NCI-H1092 treated with DMSO at 0.1 percent for 48 hours (cell line): ENCODE data around the gene CCDC71L.

Experiments
- DNase-seq: peaks from one replicate; lab custom pipeline; 2025; lab: John Stamatoyannopoulos, UW

CCDC71L gene

GRCh38 chr7:106625678-106626301 lies 35.2 kb downstream of the CCDC71L start:
- DNase-seq, result no peak

DNA sequence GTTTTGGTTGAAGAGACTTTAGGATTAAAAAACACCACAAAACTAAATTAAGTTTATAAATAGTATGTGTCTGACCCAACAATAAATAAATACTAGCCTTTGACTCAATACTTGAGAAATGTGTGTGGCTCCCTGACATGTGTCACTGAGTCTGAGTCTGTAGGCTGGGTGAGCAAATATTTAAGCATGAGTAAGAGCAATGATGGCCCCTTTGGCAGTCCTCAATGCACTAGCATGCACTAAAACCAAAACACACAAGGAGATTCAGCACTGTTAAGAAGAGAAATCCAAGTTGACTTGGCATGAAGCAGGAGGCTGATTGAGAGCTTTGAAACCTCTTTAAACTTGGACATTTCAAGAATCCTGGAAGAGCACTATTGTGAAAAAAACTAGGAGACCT lies 37.1 kb downstream of the CCDC71L start:
- no peak for DNase-seq

- no peak for DNase-seq
Measured at GRCh38 chr7:106623315-106623660, 37.7 kb downstream of the CCDC71L start.

- DNase-seq, result no peak
Measured at GRCh38 chr7:106622654-106623314, 38.2 kb downstream of the CCDC71L start.

DNA sequence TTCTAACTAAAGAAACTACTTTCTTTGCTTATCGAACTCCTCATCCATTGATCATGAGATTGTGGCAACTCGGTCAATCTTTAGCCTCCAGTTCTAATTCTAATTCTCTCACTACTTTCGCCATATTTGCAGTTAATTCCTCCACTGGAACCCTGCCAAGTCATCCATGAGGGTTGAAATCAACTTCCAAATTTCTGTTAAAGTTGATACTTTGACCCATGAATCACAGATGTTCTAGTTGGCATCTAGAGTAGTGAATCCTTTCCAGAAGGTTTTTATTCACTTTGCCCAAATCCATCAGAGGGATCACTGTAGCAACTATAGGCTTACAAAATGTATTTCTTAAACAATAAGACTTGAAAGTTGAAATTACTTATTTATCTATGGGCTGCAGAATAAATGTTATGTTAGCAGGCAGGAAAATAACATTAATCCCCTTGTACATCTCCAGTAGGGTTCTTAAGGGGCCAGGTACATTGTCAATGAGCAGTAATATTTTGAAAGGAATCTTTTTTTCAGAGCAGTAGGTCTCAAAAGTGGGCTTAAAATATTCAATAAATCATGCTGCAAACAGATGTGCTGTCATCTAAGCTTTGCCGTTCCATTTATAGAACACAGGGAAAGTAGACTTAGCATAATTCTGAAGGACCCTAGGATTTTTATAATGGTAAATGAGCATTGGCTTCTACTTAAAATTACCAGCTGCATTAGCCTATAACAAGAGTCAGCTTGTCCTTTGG lies 39.4 kb downstream of the CCDC71L start:
- DNase-seq, result no peak

DNA sequence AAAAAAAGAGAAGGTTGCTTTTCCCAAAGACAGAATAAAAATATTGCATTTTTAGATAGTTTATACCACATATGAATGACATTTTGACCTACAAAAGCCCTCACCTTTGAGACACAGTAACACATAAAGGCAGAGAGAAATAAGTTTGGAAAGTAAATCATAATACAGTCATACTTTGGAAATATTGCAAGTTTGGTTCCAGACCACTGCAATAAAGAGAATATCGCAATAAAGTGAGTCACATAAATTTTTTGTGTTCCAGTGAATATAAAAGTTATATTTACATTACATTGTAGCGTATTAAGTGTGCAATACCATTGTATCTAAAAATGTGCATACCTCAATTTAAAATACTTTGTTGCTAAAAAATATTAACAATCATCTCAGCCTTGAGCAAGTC lies 40.3 kb downstream of the CCDC71L start:
- DNase-seq, result no peak

DNA sequence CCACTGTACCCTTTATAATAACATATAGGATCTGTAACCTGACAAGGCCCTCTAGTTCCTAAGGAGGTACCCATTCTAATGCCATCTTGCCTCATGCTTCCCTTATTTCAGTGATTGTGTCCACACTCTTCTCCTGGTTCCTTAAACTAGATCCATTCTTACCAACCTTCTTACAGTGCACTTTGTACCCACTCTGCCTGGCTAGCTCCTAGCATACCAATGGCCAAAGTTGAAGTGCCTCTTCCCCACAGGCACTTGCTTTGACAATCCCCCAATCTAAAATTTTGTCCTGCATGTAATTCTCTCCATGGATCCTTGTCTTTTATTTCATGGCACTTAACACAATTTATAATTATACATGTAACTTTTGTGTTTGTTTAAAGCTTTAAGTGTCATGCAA lies 40.9 kb downstream of the CCDC71L start:
- no peak for DNase-seq

GRCh38 chr7:106619213-106619612 lies 41.7 kb downstream of the CCDC71L start:
- no peak for DNase-seq

- DNase-seq, result no peak
Measured at GRCh38 chr7:106618480-106618879, 42.5 kb downstream of the CCDC71L start.

GRCh38 chr7:106617860-106618259 lies 43.1 kb downstream of the CCDC71L start:
- no peak for DNase-seq

DNA sequence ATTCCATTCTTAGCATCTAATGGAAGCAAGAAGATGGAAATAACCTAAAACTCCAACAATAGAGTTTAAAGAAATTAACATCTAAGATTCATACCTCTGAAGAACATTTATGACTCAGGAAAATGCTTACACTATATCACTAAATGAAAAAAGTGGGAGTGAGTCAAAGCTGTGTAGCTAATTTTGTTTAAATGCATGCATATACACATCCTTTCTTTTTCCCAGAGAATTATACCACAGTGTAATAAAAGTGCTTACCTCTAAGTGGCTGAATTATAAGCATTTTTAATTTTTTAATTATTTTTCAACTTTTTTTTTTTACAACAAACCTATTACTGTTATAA lies 44.3 kb downstream of the CCDC71L start:
- DNase-seq, result no peak

DNA sequence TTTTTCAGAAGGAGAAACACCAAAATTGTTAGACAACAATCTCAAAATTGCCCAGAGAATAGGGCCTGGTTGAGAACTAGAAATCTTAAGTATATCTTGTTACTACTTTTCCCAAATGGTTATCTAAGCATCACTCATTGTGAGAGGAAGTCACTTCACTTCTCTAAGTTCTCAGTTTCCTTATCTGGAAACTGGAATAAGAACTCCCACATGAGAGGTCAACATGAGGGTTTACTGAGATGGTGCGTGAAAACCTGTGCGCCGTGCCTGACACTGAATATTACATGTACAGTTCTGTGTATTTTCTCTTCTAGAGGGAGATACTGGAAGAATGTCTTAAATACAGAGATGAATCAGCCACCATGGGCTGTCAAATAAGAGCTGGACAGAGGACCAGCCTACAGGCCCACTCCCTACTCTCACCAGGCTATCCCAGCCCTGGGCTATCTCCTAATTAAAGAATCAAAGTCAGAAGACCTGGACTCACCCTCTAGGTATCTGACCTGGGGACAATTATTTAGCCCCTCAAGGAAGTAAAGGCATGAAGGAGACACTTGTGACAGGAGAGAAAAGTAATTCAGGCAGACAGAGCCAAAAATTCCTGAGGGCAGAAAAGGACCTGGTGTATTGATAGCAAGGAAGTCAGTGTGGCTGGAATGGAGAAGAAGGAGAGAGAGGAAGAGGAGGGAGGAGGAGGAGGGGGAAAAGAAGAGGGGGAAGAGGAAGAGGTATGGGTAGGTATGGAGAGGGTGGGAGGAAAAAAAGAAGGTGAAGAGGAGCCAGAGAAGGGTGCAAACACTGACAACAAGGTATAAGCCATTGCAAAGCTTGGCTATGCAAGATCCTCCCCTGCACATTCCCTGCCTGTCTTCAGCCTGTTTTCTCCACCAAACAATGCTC lies 44.9 kb downstream of the CCDC71L start:
- DNase-seq, result no peak

DNA sequence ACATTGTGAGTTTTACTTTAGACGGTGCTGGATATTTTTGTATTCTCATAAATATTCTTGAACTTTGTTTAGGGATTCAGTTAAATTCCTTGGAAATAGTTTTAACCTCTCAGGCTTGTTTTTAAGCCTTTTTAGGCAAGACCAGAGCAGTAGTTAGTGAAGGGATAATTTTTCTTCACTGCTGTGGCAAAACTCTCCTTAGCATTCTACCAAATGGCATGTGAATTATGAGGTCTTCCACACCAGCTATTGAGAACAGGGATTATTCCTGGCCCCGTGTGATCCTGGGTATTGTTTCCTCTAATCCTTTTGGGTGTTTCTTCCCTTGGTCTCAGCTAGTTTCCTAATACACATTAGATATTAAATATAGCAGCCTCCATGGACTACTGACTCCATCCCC lies 46.2 kb downstream of the CCDC71L start:
- no peak for DNase-seq

DNA sequence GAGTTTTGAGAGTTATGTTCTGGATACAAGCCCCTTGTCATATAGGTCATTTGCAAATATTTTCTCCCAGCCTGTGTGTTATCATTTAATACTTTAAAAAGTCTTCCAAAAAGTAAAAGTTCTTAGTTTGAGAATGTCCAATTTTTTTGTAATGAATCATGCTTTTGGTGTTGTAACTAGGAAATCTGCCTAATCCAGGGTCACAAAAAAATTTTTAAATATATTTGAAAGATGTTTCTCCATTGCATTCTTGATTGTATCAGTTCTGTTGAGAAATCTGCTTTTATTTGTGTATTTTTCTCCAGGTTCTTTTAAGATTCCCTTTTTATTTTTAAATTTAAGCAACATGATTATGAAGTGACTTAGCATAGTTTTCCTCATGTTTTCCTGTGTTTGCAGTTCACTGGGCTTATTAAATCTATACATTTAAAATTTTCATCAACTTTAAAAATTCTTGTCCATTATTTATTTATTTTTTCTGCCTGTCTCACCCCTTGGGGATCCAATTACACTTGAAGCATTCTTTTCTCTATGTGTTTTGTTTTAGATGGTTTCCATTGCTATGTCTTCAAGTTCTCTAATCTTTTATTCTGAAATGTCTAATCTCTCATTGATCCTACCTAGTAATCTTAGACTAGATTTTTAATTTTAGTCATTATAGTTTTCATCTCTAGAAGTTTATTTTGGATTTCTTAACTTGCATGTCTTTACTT lies 47.0 kb downstream of the CCDC71L start:
- no peak for DNase-seq

DNA sequence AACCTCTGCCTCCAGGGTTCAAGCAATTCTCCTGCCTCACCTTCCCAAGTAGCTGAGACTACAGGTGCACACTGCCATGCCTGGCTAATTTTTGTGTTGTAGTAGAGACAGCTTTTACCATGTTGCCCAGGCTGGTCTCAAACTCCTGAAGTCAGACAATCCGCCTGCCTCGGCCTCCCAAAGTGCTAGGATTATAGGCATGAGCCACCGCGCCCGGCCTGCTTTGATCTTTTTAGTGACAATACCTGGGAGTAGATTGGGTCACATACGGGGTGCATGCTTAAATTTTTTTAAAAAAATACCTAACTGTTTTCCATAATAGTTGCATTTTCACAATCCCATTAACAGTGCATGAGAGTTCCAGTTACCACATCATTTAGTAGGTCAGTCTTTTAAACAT lies 47.7 kb downstream of the CCDC71L start:
- no peak for DNase-seq

DNA sequence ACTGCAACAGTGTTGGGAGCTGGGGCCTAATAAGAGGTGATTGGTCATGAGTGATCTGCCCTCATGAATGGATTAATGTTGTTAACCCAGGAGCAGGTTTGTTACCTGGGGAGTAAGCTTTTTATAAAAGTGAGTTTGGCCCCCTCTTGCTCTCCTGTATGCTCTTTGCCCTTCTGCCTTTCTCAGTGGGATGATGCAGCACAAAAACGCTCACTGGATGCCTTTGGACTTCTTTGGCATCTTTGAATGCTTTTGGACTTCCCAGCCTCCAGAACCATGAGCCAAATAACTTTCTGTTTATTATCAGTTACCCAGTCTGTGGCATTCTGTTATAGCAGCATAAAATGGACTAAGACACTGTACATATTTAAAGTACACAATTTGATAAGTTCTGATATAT lies 48.5 kb downstream of the CCDC71L start:
- no peak for DNase-seq

GRCh38 chr7:106611911-106612310 lies 49.0 kb downstream of the CCDC71L start:
- DNase-seq, result no peak

- DNase-seq, result peak; percentile 11
Measured at GRCh38 chr7:106610996-106611886, 49.7 kb downstream of the CCDC71L start.

GRCh38 chr7:106609416-106609815 lies 51.5 kb downstream of the CCDC71L start:
- DNase-seq, result no peak

- no peak for DNase-seq
Measured at GRCh38 chr7:106608661-106609060, 52.3 kb downstream of the CCDC71L start.
